ENCODE results near the gene TTC39A. TPM values are rescaled to one million over a fixed set of nuclear protein-coding genes. Genes with fewer than 3 reads are reported as not detected.
"Not testable (repeated sequence)": the region's sequence is repeated elsewhere in the genome, so short reads cannot be mapped to it uniquely, and the experiment has no call there.

Gene TTC39A
- total and polyA plus RNA-seq, 11 donors: 8.4 to 29.2 (median 23.2) TPM

- intact Hi-C loops (cut with DNase I): no loop called here
- H3K27me3 ChIP-seq: no peaks in the 10 kb centered on the region
- H3K36me3 ChIP-seq: peaks cover 0 to 4% (median 0%) of the 10 kb centered on the region in 9 donors
- no peak for DNase-seq
- H3K4me3 ChIP-seq: no peak overlapping the region
- no peak overlapping the region for H3K27ac ChIP-seq
- whole genome bisulfite sequencing, 4 donors: 92 to 94% (median 93%) methylated on average over 5 of the region's 5 CpGs
- H3K9me3 ChIP-seq: no peaks in the 10 kb centered on the region
- peak in 1 of 4 donors; percentile 47 for ATAC-seq
- no peak for TF ChIP-seq POLR2A (IDR thresholded peaks at IDR 0.05)
- TF ChIP-seq, protein P1, sequence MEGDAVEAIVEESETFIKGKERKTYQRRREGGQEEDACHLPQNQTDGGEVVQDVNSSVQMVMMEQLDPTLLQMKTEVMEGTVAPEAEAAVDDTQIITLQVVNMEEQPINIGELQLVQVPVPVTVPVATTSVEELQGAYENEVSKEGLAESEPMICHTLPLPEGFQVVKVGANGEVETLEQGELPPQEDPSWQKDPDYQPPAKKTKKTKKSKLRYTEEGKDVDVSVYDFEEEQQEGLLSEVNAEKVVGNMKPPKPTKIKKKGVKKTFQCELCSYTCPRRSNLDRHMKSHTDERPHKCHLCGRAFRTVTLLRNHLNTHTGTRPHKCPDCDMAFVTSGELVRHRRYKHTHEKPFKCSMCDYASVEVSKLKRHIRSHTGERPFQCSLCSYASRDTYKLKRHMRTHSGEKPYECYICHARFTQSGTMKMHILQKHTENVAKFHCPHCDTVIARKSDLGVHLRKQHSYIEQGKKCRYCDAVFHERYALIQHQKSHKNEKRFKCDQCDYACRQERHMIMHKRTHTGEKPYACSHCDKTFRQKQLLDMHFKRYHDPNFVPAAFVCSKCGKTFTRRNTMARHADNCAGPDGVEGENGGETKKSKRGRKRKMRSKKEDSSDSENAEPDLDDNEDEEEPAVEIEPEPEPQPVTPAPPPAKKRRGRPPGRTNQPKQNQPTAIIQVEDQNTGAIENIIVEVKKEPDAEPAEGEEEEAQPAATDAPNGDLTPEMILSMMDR (IDR thresholded peaks at IDR 0.05): no peak
- peaks cover 0 to 64% (median 15%) of the 10 kb centered on the region in 12 donors for H3K4me1 ChIP-seq
Measured at GRCh38 chr1:51253691-51254090, 76.7 kb downstream of the TTC39A start.

- Histone ChIP-seq H3K27ac (no peak overlapping the region), H3K36me3 (peaks cover 0 to 4% (median 0%) of the 10 kb centered on the region in 9 donors), H3K4me3 (no peak overlapping the region), H3K9me3 (no peaks in the 10 kb centered on the region), H3K27me3 (no peaks in the 10 kb centered on the region), H3K4me1 (peaks cover 0 to 65% (median 12%) of the 10 kb centered on the region in 12 donors)
- 92 to 96% (median 94%) methylated on average over 6 of the region's 6 CpGs for WGBS, 4 donors
- intact Hi-C loops (cut with DNase I): no loop called here
- no peak for DNase-seq
- no peak for TF ChIP-seq POLR2A (IDR thresholded peaks at IDR 0.05)
- TF ChIP-seq, protein P1 (IDR thresholded peaks at IDR 0.05): no peak
- ATAC-seq: no peak
Measured at GRCh38 chr1:51252366-51252765, 78.0 kb downstream of the TTC39A start.

- H3K4me1 ChIP-seq: peaks cover 0 to 74% (median 23%) of the 10 kb centered on the region in 12 donors
- H3K27ac ChIP-seq; DNase-seq; intact Hi-C loops (cut with DNase I); H3K27me3 ChIP-seq; H3K9me3 ChIP-seq; H3K36me3 ChIP-seq; ATAC-seq; H3K4me3 ChIP-seq: not testable (repeated sequence)
- 98 to 99% (median 98%) methylated on average over 20 of the region's 20 CpGs for WGBS, 4 donors
Measured at GRCh38 chr1:51251165-51251564, 79.2 kb downstream of the TTC39A start.

DNA sequence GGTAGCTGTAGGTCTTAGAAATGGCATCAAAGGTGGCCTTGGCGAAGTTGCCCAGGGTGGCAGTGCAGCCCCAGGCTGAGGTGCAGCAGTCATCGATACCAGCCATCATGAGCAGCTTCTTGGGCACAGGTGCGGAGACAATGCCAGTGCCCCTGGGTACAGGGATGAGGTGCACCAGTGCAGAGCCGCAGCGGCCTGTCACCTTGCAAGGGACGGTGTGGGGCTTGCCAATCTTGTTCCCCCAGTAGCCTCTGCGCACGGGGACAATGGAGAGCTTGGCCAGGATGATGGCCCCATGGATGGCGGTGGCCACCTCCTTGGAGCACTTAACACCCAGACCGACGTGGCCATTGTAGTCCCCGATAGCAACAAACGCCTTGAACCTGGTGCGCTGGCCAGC lies 79.6 kb downstream of the TTC39A start:
- ATAC-seq; DNase-seq; H3K27ac ChIP-seq; H3K36me3 ChIP-seq; H3K27me3 ChIP-seq; H3K4me3 ChIP-seq; intact Hi-C loops (cut with DNase I); H3K9me3 ChIP-seq: not testable (repeated sequence)
- 97 to 99% (median 98%) methylated on average over 11 to 14 of the region's 14 CpGs for WGBS, 4 donors
- peaks cover 0 to 71% (median 25%) of the 10 kb centered on the region in 12 donors for H3K4me1 ChIP-seq

DNA sequence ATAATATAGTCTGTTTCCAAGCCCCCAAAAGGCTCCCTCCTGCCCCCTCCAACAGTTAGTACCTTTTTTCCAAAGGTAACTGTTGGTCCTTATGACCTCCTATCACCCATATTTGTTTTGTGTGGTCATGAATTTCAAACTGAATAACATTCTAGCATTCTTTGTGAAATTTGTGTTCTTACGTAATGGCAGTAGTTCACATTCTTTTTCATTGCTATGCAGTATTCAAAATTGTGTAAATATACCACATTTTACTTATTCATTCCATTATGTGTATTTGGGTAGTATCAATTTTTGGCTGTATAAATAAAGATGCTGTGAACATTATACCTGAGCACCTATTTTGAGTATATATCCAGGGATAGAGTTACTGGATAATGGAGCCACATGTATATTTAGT lies 80.9 kb downstream of the TTC39A start:
- Histone ChIP-seq H3K27me3 (no peaks in the 10 kb centered on the region), H3K4me3 (no peak overlapping the region), H3K27ac (no peak overlapping the region), H3K4me1 (peaks cover 0 to 64% (median 28%) of the 10 kb centered on the region in 12 donors), H3K9me3 (no peaks in the 10 kb centered on the region), H3K36me3 (peaks cover 0 to 4% (median 0%) of the 10 kb centered on the region in 9 donors)
- TF ChIP-seq POLR2A (IDR thresholded peaks at IDR 0.05): no peak
- TF ChIP-seq, protein P1 (IDR thresholded peaks at IDR 0.05): no peak
- intact Hi-C loops (cut with DNase I): no loop called here
- ATAC-seq (no peak), DNase-seq (no peak)
- 95 to 98% (median 98%) methylated on average over 1 of the region's 1 CpG for WGBS, 4 donors
